HG03139 (cell line): Measurements from ENCODE around the gene GPD2.
A peak's percentile ranks its signal among the peaks of the same experiment; 100 is the strongest.

Experiments used
- ATAC-seq: cut with Tn5 transposase; IDR thresholded peaks from one replicate; pipeline ENCODE4 v1.9.1; 2021; ENCODE audit not compliant: unreplicated experiment

The GPD2 gene

GRCh38 chr2:156435718-156436496, at the start of gene GPD2:
Gene GPD2, plus strand, starts transcription at chr2:156436379. Its CDS starts 39,727 bp downstream, at chr2:156476106.
- peak; percentile 42 for ATAC-seq

GRCh38 chr2:156394033-156394741, 42.0 kb upstream of the GPD2 start:
- ATAC-seq: no peak

GRCh38 chr2:156396126-156396525, 40.1 kb upstream of the GPD2 start:
- peak; percentile 30 for ATAC-seq

- no peak for ATAC-seq
These were observed 39.0 kb upstream of the GPD2 start for GRCh38 chr2:156397229-156397628.

- ATAC-seq: no peak
These were observed 38.0 kb upstream of the GPD2 start for GRCh38 chr2:156398176-156398575.

- ATAC-seq: no peak
These were observed 36.8 kb upstream of the GPD2 start for GRCh38 chr2:156399224-156399949.

DNA sequence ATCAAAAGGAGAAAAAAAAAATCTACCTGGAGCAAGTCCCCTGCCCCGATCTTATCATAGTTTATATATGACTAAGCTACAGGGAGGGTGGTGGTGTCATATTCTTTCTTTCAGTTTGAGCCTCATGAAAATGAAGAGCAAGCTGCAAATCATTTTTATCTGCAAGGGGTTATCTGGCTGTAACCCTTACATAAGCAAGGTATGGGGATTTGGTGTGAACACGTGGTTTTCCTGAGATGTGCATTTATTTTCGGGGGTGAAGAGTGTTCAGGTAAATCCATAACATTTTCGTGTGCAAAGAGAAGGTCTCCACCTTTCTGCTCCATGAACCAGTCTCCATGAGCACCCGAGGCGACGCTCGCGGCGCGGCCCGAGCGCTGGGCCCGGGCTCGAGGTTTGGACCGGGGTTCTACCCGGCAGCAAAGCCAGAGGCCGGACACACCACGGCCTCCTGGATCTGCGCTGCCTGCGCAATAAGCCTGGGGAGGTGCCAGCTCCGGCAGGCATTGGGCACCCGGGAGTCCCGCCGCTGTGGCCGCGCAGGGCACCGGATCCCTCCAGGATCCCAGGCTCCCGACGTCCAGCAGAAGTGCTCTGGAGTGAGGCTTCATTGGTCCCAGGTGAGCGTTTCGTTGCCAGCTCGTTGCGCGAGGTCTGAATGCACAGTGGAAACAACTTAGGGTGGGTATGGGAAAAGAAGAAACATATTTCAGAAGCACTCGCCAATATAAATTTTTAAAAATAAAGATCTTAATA, 36.1 kb upstream of the GPD2 start:
- ATAC-seq: peak; percentile 35

- peak; percentile 54 for ATAC-seq
These were observed 35.2 kb upstream of the GPD2 start for GRCh38 chr2:156400706-156401678.

DNA sequence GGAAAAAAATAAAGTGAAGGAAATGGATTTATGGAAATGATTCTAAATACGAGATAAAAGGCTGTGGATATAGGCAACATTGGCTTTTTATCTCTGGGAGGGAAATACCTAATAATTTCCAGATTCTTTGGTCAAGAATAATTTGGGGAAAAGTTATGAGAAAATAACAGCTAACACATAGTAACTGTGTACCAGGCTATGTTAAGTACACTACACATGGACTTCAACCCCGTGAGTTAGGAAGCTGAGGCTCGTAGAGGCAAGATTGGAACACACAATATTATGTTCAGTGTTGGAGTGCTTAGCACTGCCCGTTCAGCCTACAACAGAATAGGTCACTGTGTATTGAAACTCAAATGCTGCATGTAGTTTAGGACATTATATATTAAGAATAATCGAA, 34.3 kb upstream of the GPD2 start:
- no peak for ATAC-seq

DNA sequence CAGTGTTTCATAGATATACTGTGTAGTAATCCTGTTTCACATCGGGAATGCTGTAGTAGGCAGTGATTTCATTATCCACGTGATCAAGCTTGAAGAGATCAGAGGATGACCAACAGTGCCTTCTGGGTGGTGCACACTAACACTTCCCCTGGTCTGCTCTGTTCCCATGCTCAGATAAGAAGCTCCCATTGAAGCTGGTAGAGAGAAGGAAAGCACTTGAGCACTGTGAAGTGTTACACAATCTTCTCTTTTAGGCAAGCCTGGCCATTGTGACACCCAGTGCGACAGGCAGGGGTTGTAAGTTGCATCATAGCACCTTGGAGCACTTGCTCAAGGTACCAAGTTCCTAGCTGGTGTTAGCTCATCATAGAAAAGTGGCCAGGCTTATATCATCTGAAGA, 30.6 kb upstream of the GPD2 start:
- no peak for ATAC-seq

GRCh38 chr2:156411835-156412234, 24.3 kb upstream of the GPD2 start:
- ATAC-seq: no peak

- no peak for ATAC-seq
These were observed 14.3 kb upstream of the GPD2 start for GRCh38 chr2:156421851-156422250.

DNA sequence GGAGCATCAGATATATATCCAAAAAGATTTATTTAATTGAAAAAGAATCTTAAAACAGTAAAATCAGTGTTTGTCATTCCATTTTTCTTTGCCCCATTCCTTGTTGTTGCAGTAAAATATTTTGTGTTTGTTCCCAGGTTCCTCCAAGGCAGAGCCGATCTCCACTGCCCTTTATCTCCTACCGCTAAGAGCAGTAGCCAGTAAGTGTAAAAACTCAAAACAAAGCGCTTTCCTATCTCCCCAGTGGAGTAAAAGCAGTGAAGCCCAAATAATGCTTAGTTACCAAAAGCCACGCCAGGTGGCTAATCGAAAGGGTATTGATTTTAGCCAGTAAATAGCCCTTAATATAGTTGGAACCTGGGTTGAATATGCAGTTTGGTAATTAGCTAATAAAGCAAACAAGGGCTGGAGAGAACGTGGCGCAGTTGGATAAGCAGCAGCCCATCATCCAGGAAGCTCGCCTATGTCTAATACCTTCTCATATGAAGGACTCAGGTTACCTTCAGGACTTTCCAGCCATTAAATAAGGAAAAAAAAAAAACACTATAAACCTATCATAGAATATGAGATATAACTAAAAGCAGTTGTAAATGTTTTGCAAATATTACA, 12.4 kb upstream of the GPD2 start:
- no peak for ATAC-seq

DNA sequence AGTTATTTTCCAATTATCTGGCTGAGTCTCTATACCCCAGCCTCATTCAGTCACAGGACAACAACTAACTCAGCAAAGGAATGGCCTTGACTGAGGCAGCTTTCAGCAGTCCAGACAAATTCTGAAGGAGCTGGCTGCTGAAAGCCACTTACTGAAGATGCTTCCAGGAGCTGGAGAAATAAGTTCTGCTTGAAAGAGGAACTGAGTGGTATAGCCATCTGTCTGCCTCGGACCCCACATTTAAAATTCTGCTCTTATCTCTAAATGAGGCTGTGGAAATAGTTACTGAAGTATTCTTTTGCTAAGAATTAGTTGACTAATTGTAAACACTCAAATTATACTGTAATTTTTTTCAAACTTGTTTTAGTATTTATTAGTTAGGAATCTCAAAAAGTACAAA, 9.1 kb upstream of the GPD2 start:
- ATAC-seq: no peak

GRCh38 chr2:156429211-156429610, 7.0 kb upstream of the GPD2 start:
- ATAC-seq: no peak

DNA sequence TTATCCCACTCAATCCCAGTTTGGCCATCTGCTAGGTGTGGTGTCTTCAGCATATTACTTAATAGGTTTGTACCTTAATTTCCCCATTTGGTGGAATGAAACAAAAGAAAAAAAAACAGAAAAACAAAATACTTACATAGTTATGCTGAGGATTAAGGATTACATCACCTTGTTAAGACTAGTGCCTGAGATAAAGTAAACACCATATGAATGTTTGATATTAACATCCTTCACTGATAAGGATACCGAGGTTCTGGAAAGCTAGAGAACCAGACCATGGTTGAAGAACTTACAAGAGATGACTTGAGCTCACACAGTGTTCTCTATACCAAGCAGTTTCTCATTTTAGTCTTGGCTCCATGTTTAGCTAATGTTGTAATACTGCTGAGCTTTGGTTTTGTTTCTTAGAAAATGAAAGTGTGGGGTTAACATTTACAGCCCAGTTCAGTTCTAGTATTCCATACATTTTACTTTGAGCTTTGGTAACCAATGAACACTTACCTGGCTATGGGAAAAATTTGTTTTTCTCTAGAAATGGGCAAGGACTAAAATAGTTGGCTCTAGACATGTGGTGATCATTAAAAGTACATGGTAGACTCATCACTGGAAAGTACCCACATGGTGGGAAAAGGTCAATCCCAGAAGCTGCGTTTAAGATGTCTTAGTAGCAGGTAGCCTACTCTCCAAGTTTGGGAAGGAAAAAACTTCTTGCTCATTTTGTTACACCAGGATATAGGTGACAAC, 5.8 kb upstream of the GPD2 start:
- ATAC-seq: no peak

DNA sequence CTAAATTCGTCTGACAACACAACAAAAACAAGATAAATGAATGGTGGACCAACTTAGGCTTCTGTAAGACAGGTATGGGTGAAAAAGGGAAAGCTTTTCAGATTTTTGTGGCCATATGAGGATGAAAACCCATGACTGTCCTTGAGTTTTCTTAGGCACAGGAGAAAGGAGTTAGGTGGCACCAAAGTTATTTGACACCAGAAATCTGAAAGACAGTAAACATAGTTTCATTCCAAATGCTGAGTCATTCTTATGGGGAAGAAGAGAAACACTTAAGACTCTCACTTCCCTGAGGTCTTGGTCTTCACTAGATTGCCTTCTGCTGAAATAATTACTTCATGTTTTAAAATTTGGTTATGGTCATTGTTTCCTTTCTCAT, 5.2 kb upstream of the GPD2 start:
- peak; percentile 45 for ATAC-seq

GRCh38 chr2:156434461-156435291, 1.5 kb upstream of the GPD2 start:
- ATAC-seq: no peak
